NCI-H446 (cell line): ENCODE measurements around the gene MTX1.
A peak's percentile ranks its signal among the peaks of the same experiment; 100 is the strongest.

ENCODE experiments used
- DNase-seq, 2 experiments: peaks; one replicate each; lab custom pipeline; 2025; lab: John Stamatoyannopoulos, UW

Gene MTX1

DNA sequence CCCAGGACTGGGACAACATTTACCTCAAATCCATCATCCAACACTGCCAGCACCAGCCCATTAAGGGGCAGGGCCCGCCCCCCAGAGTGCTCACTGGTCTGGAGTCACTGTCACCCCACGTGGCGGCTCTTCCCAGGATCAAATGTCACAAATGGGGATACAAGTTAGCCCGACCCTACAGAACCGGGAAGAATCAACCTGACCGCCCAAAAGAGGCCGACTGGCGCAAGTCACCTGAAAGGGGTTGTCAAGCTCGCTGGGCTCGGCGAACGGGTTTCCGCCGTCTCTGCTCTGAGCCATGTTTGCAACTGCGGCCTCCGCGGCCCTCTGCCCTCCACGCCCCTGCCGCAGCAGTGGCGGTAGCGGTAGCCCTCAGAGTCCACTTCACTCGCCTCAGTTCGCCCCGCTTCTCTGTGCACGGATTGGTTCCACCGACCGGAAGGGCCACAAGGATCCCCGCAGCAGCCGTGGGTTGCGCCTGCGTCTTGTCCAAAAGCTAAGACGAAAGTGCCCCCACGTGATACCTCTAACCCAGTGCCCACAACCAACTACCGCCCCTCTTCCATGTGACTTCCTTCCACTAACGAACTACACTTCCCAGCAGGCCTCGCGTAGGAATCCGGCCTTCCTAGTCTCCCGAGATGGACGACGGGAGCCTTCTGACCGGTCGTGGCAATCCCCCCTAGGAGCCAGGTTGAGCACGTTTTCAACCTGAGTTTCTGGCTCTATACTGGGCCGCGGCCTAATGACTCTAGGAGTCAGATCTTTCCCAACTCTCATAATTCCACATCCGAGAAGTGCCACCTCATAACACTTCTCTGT is 53.6 kb downstream of the MTX1 start, which contains the start of gene SCAMP3:
Gene SCAMP3 (minus strand): TSS at position 509 of the 822 bp plus-strand sequence. CDS start 209 bp downstream, at position 300.
- DNase-seq, result peak; percentile 98

DNA sequence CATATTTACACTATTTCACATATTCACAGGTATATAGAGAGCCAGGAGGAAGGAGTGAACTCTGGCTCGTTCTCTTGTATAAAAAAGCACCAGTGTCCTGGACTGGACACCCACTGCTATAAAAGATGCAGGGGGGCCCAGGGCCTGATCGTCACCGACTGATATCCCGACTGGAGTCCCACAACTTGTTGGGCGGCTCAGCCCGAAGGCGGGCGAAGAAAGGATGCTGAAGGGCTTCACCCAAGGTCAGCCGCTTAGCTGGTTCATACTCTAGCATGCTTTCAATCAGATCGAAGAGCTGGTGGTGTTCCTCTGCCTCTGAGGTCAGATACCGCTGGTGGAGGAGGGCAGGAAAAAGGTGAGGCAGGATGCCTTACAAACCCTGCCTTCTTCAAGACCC is 54.6 kb downstream of the MTX1 start:
- DNase-seq, result no peak
